Tibial nerve (tissue), 4 donors: ENCODE results near the gene GCM1. TPM values are rescaled to one million over a fixed set of nuclear protein-coding genes. Genes with fewer than 3 reads are reported as not detected.
"Not testable (repeated sequence)": the region's sequence is repeated elsewhere in the genome, so short reads cannot be mapped to it uniquely, and the experiment has no call there.

Experiments
- DNase-seq, 2 donors: peaks; one replicate each; pipeline ENCODE4 v3.0.0-alpha.2; 2019; ENCODE audit warnings: low spot score in 2 of 2
- H3K27ac ChIP-seq, 4 donors: fragments of 200-600 bp; sonication (generic) in 3 of 4; one replicate each; pipeline ENCODE4 v1.5.1; 2017 to 2019; ENCODE audit warnings: mild to moderate bottlenecking in 1 of 4
- H3K27me3 ChIP-seq, 2 donors: fragments of 200-600 bp; sonication (generic) in 1 of 2; one replicate each; pipeline versions ENCODE4 v1.5.1 to v1.6.0; 2017 to 2019
- H3K36me3 ChIP-seq, 3 donors: fragments of 200-600 bp; sonication (generic); one replicate each; pipeline ENCODE4 v1.5.1; 2018 to 2019
- H3K4me1 ChIP-seq, 4 donors: fragments of 200-600 bp; sonication (generic) in 3 of 4; one replicate each; pipeline ENCODE4 v1.5.1; 2017 to 2019
- H3K4me3 ChIP-seq, 4 donors: fragments of 200-600 bp; sonication (generic) in 3 of 4; one replicate each; pipeline ENCODE4 v1.5.1; 2017 to 2019; ENCODE audit warnings: mild to moderate bottlenecking in 1 of 4, moderate library complexity in 1 of 4
- H3K9me3 ChIP-seq, 4 donors: fragments of 200-600 bp; sonication (generic) in 3 of 4; one replicate each; pipeline ENCODE4 v1.5.1; 2017 to 2019
- CTCF ChIP-seq, 5 experiments: fragments of 200-600 bp in 3 of 5; fragments of 450-650 bp in 2 of 5; sonication (generic) in 3 of 5; IDR thresholded peaks; one replicate each; pipeline ENCODE4 v1.5.1; 2016 to 2019; ENCODE audit warnings: antibody characterized with exemption in 5 of 5, mild to moderate bottlenecking in 3 of 5, moderate library complexity in 2 of 5
- EP300 ChIP-seq, 2 donors: sonication (generic); formaldehyde crosslinking; IDR thresholded peaks; one replicate each; pipeline ENCODE4 v1.6.1; 2017; ENCODE audit warnings: antibody characterized with exemption in 2 of 2, mild to moderate bottlenecking in 1 of 2
- POLR2A ChIP-seq, 2 donors: fragments of 450-650 bp; IDR thresholded peaks; one replicate each; pipeline ENCODE4 v1.6.1; 2017; ENCODE audit warnings: antibody characterized with exemption in 2 of 2, mild to moderate bottlenecking in 2 of 2, moderate library complexity in 2 of 2
- WGBS, 2 donors: methylation state at CpG; one replicate each; pipeline ENCODE4 v1.1.5; 2018; 5-methylcytosine and 5-hydroxymethylcytosine counted together
- total RNA-seq, 4 donors: library from RNA; depleted of rRNA; stranded (reverse); fragments of >200 nt; gene quantifications; one replicate each; pipeline ENCODE4 v1.1.0, GENCODE V29; 2016

The GCM1 gene
- total RNA-seq, 4 donors from 2014 or later: 0.30 TPM; not detected in 3

- Histone ChIP-seq H3K4me1 (no peaks in the 10 kb centered on the region), H3K27ac (no peak overlapping the region), H3K27me3 (no peaks in the 10 kb centered on the region), H3K9me3 (peaks cover 0 to 4% (median 0%) of the 10 kb centered on the region in 4 donors), H3K4me3 (no peak overlapping the region), H3K36me3 (no peaks in the 10 kb centered on the region)
- no peak for DNase-seq
- TF ChIP-seq CTCF (IDR thresholded peaks at IDR 0.05) (no peak), EP300 (IDR thresholded peaks at IDR 0.05) (no peak), POLR2A (IDR thresholded peaks at IDR 0.05) (no peak)
- 74 to 80% methylated on average over 3 of the region's 3 CpGs for WGBS, 2 donors
These were observed 12.9 kb upstream of the GCM1 start for GRCh38 chr6:53161481-53162009.

- Histone ChIP-seq H3K9me3 (peaks cover 0 to 4% (median 0%) of the 10 kb centered on the region in 4 donors), H3K27me3 (no peaks in the 10 kb centered on the region), H3K4me1 (no peaks in the 10 kb centered on the region), H3K36me3 (no peaks in the 10 kb centered on the region), H3K4me3 (no peak overlapping the region), H3K27ac (no peak overlapping the region)
- WGBS, 2 donors: 37 to 45% methylated on average over 2 of the region's 2 CpGs
- TF ChIP-seq CTCF (IDR thresholded peaks at IDR 0.05) (no peak), EP300 (IDR thresholded peaks at IDR 0.05) (no peak), POLR2A (IDR thresholded peaks at IDR 0.05) (no peak)
- no peak for DNase-seq
These were observed 10.9 kb upstream of the GCM1 start for GRCh38 chr6:53159558-53159957.

GRCh38 chr6:53158076-53158475, 9.4 kb upstream of the GCM1 start:
- not testable (repeated sequence) for H3K9me3 ChIP-seq, H3K27me3 ChIP-seq, H3K36me3 ChIP-seq, H3K4me3 ChIP-seq, DNase-seq, H3K4me1 ChIP-seq, H3K27ac ChIP-seq
- 92 to 94% methylated on average over 6 of the region's 6 CpGs for WGBS, 2 donors

- H3K9me3 ChIP-seq, H3K36me3 ChIP-seq, H3K4me3 ChIP-seq, DNase-seq, H3K27ac ChIP-seq, H3K4me1 ChIP-seq, H3K27me3 ChIP-seq: not testable (repeated sequence)
- 91 to 92% methylated on average over 4 of the region's 4 CpGs for whole genome bisulfite sequencing, 2 donors
These were observed 6.6 kb upstream of the GCM1 start for GRCh38 chr6:53155279-53155678.

- no peak for TF ChIP-seq POLR2A (IDR thresholded peaks at IDR 0.05)
- no peak for TF ChIP-seq CTCF (IDR thresholded peaks at IDR 0.05)
- WGBS, 2 donors: 83% methylated on average over 2 of the region's 2 CpGs
- Histone ChIP-seq H3K4me3 (no peak overlapping the region), H3K9me3 (no peaks in the 10 kb centered on the region), H3K27me3 (no peaks in the 10 kb centered on the region), H3K4me1 (no peaks in the 10 kb centered on the region), H3K27ac (no peak overlapping the region), H3K36me3 (no peaks in the 10 kb centered on the region)
- DNase-seq: no peak
These were observed 6.2 kb upstream of the GCM1 start for GRCh38 chr6:53154794-53155193.

- Histone ChIP-seq H3K36me3 (no peaks in the 10 kb centered on the region), H3K9me3 (no peaks in the 10 kb centered on the region), H3K4me3 (no peak overlapping the region), H3K4me1 (no peaks in the 10 kb centered on the region), H3K27me3 (no peaks in the 10 kb centered on the region), H3K27ac (no peak overlapping the region)
- 80 to 83% methylated on average over 4 of the region's 4 CpGs for WGBS, 2 donors
- TF ChIP-seq EP300 (IDR thresholded peaks at IDR 0.05) (no peak), CTCF (IDR thresholded peaks at IDR 0.05) (no peak)
- no peak for DNase-seq
These were observed 5.4 kb upstream of the GCM1 start for GRCh38 chr6:53154071-53154470.
